ENCODE data around the gene GCNT2. TPM values are rescaled to one million over a fixed set of nuclear protein-coding genes. Genes with fewer than 3 reads are reported as not detected.

The GCNT2 gene
- total and polyA plus RNA-seq, 2 of the 8 experiments (the other 6 are each of a cell fraction or from before 2014, with no cell fraction given), result 19.3 to 52.5 TPM

- no peak for TF ChIP-seq RBBP5 (IDR thresholded peaks at IDR 0.05; ENCODE audit: borderline replicate concordance, low read depth, low read length)
- TF ChIP-seq, protein P1, sequence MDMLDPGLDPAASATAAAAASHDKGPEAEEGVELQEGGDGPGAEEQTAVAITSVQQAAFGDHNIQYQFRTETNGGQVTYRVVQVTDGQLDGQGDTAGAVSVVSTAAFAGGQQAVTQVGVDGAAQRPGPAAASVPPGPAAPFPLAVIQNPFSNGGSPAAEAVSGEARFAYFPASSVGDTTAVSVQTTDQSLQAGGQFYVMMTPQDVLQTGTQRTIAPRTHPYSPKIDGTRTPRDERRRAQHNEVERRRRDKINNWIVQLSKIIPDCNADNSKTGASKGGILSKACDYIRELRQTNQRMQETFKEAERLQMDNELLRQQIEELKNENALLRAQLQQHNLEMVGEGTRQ (IDR thresholded peaks at IDR 0.05; ENCODE audit: low read length), result no peak
Measured at GRCh38 chr6:10481101-10481500, 40.0 kb upstream of the GCNT2 start (continued).
